OCI-LY3 (cell line): ENCODE data around the gene RPL15.
"Not testable (repeated sequence)": the region's sequence is repeated elsewhere in the genome, so short reads cannot be mapped to it uniquely, and the experiment has no call there.

Experiments
- CTCF ChIP-seq: fragments of 200-600, 300-600 bp; sonication (generic); IDR thresholded peaks from 2 replicates; pipeline ENCODE4 v1.5.1; 2014; ENCODE audit warnings: antibody characterized with exemption, low read length, low read depth
- EZH2phosphoT487 ChIP-seq: fragments of 200-600 bp; shearing (Covaris generic); IDR thresholded peaks from 2 replicates; pipeline ENCODE4 v1.6.1; 2018; ENCODE audit warnings: antibody characterized with exemption, mixed run types, low read depth

DNA sequence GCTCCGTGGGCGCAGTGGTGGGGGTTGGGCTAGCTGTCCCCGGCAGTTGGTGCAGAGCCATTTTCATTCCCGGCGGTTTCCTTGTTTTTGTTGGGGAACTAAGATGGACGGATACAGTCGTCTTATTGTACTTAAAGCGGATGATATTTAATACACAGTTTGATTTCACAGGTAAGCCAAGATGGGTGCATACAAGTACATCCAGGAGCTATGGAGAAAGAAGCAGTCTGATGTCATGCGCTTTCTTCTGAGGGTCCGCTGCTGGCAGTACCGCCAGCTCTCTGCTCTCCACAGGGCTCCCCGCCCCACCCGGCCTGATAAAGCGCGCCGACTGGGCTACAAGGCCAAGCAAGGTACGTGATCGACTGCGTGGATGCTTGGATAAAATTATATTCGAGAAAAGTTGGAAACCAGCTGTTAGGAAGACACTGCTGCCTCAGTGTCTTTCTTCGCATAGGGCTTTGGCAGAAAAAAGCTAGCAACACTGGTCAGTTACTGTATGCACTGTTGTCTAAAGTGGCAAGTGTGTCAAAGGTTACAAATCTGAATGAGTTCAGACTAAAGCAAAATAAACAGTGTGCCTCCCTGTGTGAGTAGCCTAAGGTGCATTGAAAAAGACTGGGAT, 859 bp downstream of the RPL15 start:
- TF ChIP-seq CTCF, EZH2phosphoT487: not testable (repeated sequence)
